GM19328 (cell line): Measurements from ENCODE around the gene SMURF1.

Experiments
- ATAC-seq: cut with Tn5 transposase; IDR thresholded peaks from one replicate; pipeline ENCODE4 v1.9.1; 2021; ENCODE audit warnings: mild to moderate bottlenecking, moderate library complexity; ENCODE audit not compliant: unreplicated experiment

Gene SMURF1

GRCh38 chr7:98992076-98992475 is 151.8 kb downstream of the SMURF1 start:
- ATAC-seq, result no peak

- ATAC-seq, result no peak
These were observed 152.8 kb downstream of the SMURF1 start for GRCh38 chr7:98991141-98991540.

DNA sequence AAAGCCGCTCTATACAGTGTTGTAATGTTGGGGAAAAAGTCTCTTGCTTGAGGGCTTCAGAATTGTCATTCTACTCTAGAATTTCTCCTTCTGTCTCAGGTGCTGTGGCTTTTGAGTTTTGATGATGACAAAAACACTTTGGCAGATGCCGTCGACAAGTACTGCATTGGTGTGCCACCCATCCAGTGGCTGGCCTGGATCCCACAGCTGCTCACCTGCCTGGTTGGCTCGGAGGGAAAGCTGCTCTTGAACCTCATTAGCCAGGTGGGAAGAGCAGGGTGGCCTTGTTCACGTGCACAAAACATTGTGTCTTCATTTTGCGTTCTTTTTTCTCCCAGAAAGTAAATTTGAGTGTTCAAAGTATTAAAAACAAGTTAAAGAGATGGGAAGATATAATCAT is 153.6 kb downstream of the SMURF1 start:
- no peak for ATAC-seq

- ATAC-seq, result no peak
These were observed 155.3 kb downstream of the SMURF1 start for GRCh38 chr7:98988641-98989040.

DNA sequence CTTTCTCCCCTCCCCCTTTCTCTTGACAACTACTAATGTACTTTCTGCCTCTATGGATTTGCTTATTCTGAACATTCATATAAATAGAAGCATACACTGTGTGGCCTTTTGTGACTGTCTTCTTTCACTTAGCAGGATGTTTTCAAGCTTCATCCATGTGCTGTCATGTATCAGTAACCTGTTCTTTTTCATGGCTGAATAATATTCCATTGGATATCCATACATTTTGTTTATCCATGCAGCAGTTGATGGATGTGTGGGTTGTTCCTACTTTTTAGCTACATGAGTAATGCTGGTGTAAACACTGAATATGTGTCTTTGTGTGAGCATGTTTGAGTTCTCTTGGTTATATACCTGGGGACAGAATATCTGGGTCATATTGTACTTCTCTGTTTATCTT is 158.0 kb downstream of the SMURF1 start:
- ATAC-seq, result no peak

DNA sequence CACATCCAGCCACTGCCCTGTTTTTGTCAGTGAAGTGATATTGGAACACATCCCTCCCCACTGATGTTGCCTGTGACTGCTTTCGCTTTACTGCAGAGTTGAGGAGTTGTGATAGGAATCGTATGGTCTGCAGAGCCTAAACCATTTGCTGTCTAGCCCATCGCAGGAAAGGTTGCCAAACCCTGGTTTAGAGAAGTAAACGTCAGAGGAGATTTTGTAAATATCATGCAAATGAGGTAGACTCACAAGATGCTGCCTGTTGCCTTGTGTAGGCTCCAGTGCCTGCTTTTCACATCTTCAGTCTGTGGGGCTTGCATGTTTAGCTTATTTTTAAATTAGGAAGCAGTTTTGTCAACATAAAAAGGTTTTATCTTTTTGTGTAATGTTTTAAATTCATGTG is 158.5 kb downstream of the SMURF1 start:
- ATAC-seq, result no peak

DNA sequence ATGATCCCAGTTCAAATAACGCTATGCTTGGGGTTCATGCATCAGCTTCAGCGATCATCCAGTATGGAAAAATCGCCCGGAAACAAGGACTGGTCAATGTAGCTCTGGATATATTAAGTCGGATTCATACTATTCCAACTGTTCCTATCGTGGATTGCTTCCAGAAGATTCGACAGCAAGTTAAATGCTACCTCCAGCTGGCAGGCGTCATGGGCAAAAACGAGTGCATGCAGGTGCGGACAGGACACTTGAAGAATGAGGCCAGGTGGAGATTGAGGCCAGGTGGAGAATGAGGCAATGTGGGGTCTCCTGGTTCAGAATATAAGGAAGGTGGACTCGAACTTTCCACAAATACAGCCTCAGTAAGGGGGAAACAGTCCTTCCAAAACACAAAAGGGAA is 159.8 kb downstream of the SMURF1 start:
- no peak for ATAC-seq

GRCh38 chr7:98982686-98983085 is 161.2 kb downstream of the SMURF1 start:
- ATAC-seq, result no peak

GRCh38 chr7:98981701-98982100 is 162.2 kb downstream of the SMURF1 start:
- no peak for ATAC-seq

DNA sequence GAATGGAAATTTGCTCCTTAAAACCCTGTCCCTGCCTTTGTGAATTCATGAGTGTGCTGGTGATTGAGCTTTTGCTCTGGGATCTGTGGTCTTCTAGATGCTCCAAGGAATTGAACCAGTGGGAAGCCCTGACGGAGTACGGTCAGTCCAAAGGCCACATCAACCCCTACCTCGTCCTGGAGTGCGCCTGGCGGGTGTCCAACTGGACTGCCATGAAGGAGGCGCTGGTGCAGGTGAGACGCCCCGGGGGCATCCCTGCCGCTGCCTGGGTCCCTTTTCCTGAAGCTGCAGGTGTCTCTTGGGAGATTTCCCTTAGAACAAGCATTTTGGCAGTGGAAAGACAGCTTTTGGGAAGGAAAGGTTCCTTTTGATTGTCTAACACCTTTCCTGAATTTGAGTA is 165.2 kb downstream of the SMURF1 start:
- ATAC-seq, result no peak
